KOPT-K1 (cell line): ENCODE measurements around the gene CAVIN1.
"Not testable (repeated sequence)": the region's sequence is repeated elsewhere in the genome, so short reads cannot be mapped to it uniquely, and the experiment has no call there.

Source experiments
- H3K27ac ChIP-seq: fragments of 200-600 bp; sonication (generic); 2 replicates; pipeline ENCODE4 v1.5.1; 2016; ENCODE audit warnings: antibody characterized with exemption, mild to moderate bottlenecking, low read depth, low read length; ENCODE audit not compliant: poor library complexity, severe bottlenecking
- H3K36me3 ChIP-seq: fragments of 200-600 bp; sonication (generic); 2 replicates; pipeline ENCODE4 v1.5.1; 2017; ENCODE audit warnings: antibody characterized with exemption, mild to moderate bottlenecking, low read length, moderate library complexity; ENCODE audit not compliant: insufficient read depth
- H3K9me3 ChIP-seq: fragments of 200-600 bp; sonication (generic); 2 replicates; pipeline ENCODE4 v1.5.1; 2017; ENCODE audit warnings: antibody characterized with exemption, low read length, mild to moderate bottlenecking; ENCODE audit not compliant: insufficient read depth, poor library complexity, severe bottlenecking

Gene CAVIN1

GRCh38 chr17:42381898-42382297 is 41.2 kb downstream of the CAVIN1 start:
- Histone ChIP-seq H3K36me3 (peaks cover 9% of the 10 kb centered on the region; the same call in 1 of the 2 replicates), H3K27ac (no peak overlapping the region), H3K9me3 (no peaks in the 10 kb centered on the region)

GRCh38 chr17:42380935-42381334 is 42.1 kb downstream of the CAVIN1 start:
- Histone ChIP-seq H3K9me3 (no peaks in the 10 kb centered on the region), H3K27ac (no peak overlapping the region), H3K36me3 (peaks cover 9% of the 10 kb centered on the region; the same call in 1 of the 2 replicates)

DNA sequence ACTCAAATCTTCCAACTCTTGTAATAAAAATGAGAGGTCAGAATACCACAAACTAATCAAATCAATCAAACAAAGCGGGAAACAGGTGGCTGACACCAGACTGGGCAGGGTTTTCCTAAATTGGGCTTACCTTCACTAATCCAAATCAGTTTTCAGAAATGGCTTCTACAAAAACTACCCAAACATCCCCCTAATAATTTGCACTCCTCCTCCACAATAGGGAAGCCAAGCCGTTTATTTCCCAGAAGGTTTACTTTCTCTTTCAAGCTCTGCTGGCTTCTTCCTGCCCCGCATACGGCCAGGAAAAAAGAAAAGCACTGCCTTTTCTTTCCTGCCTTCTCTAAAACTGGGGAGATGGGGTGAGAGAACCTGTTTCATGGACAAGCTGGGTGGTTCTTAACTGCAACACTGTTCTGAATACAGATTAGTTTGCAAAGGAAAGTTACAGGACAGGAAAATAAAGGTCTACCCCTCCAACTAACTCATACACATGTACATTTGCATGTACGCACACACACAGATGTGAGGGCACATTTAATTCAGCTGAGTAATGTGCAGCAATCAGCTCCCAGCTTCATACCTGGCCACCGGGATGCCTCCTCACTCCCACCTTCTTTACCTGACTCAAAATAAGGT is 44.0 kb downstream of the CAVIN1 start:
- Histone ChIP-seq H3K27ac (peak overlapping the region; percentile 81), H3K9me3 (no peaks in the 10 kb centered on the region), H3K36me3 (peaks cover 9% of the 10 kb centered on the region; the same call in 1 of the 2 replicates)

GRCh38 chr17:42378359-42378958 is 44.6 kb downstream of the CAVIN1 start:
- Histone ChIP-seq H3K36me3 (peaks cover 5% of the 10 kb centered on the region; the same call in 1 of the 2 replicates), H3K9me3 (no peaks in the 10 kb centered on the region), H3K27ac (peak overlapping the region; percentile 81)

GRCh38 chr17:42373896-42374295 is 49.2 kb downstream of the CAVIN1 start:
- Histone ChIP-seq H3K9me3 (peaks cover 8% of the 10 kb centered on the region), H3K36me3 (peaks cover 16% of the 10 kb centered on the region), H3K27ac (no peak overlapping the region)

GRCh38 chr17:42372142-42372541 is 50.9 kb downstream of the CAVIN1 start:
- Histone ChIP-seq H3K27ac (no peak overlapping the region), H3K36me3 (peaks cover 16% of the 10 kb centered on the region)

DNA sequence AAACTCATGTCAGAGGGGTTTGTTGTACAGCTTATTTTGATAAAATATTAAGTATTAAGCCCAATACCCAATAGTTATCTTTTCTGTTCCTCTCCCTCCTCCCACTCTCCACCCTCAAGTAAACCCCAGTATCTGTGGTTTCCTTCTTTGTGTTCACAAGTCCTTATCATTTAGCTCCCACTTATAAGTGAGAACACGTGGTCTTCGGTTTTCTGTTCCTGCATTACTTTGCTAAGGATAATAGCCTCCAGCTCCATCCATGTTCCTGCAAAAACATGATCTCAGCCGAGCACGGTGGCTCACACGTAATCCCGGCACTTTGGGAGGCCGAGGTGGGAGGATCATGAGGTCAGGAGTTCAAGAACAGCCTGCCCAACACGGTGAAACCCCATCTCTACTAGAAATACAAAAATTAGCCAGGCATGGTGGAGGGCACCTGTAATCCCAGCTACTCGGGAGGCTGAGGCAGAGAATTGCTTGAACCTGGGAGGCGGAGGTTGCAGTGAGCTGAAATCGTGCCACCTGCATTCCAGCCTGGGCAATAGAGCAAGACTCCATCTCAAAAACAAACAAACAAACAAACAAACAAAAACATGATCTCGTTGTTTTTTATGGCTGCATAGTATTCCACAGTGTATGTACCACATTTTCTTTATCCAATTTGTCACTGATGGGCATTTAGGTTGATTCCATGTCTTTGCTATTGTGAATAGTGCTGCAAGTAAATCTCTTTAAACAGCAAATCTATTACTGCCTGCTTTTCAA is 54.1 kb downstream of the CAVIN1 start:
- not testable (repeated sequence) for H3K9me3 ChIP-seq, H3K27ac ChIP-seq
- peaks cover 16% of the 10 kb centered on the region for H3K36me3 ChIP-seq

More at GRCh38 chr17:42372142-42372541, 50.9 kb downstream of the CAVIN1 start:
- peaks cover 8% of the 10 kb centered on the region for H3K9me3 ChIP-seq

DNA sequence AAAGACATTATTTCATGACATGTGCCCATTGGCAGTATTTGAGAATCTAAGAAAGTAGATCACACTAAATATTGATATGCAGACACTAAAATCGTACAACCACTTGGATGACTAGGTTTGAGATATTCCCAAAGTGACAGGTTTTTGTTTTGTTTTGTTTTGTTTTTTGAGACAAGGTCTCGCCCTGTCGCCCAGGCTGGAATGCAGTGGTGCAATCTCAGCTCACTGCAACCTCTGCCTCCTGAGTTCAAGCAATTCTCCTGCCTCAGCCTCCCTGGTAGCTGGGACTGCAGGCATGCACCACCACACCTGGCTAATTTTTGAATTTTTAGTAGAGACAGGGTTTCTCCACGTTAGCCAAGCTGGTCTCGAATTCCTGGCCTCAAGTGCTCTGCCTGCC is 54.7 kb downstream of the CAVIN1 start:
- H3K36me3 ChIP-seq = peaks cover 16% of the 10 kb centered on the region
- H3K27ac ChIP-seq, H3K9me3 ChIP-seq: not testable (repeated sequence)

DNA sequence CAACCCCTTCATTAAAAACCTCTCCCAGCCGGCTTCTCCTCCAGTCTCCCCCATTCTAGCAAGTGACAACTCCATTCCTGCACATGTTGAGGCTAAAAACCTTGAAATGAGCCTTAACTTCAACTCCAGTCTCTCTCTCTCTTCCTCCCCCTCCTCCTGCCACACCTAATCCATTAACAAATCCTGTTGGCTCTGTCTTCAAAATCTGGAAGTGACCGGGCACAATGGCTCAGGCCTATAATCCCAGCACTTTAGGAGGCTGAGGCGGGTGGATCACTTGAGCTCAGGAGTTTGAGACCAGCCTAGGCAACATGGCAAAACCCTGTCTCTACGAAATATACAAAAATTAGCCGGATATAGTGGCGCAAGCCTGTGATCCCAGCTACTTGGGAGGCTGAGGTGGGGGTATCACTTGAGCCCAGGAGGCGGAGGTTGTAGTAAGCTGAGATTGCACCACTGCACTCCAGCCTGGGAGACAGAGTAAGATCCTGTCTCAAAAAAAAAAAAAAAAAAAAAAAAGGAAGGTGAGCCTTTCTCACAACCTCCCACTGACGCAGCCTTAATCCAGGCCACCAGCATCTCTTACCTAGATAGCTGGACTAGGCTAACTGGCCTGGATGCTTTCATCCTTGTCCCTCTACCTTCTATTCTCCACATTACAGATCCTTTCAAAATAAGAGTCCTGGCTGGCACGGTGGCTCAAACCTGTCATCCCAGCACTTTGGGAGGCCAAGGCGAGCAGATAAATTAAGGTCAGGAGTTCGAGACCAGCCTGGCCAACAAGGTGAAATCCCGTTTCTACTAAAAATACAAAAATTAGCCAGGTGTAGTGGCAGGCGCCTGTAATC is 56.7 kb downstream of the CAVIN1 start:
- H3K9me3 ChIP-seq, H3K27ac ChIP-seq, H3K36me3 ChIP-seq: not testable (repeated sequence)

DNA sequence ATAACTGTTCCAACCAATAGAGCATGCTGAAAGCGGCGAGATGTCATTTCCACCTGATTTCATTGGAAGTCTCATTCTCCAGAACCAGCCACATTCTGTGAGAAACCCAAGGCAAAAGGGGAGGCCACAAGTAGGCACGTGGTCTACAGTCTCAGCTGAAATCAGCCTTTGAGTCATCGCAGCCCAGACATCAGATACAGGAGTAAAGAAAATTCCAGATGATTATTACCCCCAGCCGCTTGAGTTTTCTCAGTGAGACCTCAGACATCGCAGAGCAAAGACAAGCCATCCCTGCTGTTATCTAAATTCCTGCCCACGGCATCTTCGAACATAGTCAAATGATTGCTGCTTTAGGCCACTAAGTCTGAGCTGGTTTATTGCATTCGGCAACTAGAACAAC is 57.9 kb downstream of the CAVIN1 start:
- Histone ChIP-seq H3K27ac (peak overlapping the region; percentile 11), H3K9me3 (no peaks in the 10 kb centered on the region), H3K36me3 (no peaks in the 10 kb centered on the region)

DNA sequence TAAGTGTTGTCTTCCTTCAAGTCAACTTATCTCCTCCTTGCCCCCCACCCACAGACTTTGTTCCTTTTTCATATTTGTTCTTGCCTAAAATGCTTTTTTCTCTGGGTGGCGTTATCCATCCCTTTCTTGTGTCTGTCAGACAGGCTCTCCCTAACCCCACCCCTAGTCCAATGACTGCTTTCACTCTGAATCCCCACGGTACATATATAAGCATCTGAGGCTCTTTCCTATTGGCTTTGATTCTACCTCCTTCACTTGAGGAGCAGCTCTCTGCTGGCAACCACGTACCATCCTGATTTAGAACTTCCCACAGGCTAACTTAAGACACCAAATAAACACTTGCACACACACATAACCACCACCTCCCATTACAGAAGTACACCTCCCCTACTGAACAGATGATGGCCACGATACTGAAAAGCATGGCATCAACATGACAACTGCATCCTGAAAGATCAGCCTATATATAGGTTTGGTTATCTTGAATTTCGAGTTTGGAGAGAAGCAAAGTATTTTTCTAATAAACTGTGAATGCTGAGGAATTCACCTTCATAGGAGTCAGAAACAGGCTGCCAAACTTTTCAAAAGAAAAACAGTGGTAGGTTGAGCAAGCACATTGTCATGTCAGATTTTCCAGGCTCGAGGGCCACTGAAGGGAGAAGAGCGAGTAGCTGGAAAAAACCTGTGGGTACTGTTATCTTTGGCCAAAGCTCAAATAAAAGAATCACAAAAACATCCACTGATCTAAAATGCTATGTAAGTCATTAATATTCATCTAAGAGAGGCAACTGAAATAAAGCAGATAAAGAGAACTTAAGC is 59.1 kb downstream of the CAVIN1 start:
- Histone ChIP-seq H3K27ac (peak overlapping the region; percentile 52), H3K36me3 (no peaks in the 10 kb centered on the region)

GRCh38 chr17:42363231-42363630 is 59.8 kb downstream of the CAVIN1 start:
- Histone ChIP-seq H3K27ac (peak overlapping the region; percentile 52), H3K9me3 (no peaks in the 10 kb centered on the region), H3K36me3 (no peaks in the 10 kb centered on the region)

More for the DNA sequence above, 59.1 kb downstream of the CAVIN1 start:
- H3K9me3 ChIP-seq = no peaks in the 10 kb centered on the region

- Histone ChIP-seq H3K9me3 (no peaks in the 10 kb centered on the region), H3K27ac (peak overlapping the region; percentile 52), H3K36me3 (no peaks in the 10 kb centered on the region)
Measured at GRCh38 chr17:42362245-42362961, 60.7 kb downstream of the CAVIN1 start.
